Head of caudate nucleus (tissue), 42 donors: Measurements from ENCODE around the gene PRH2.
A peak's percentile ranks its signal among the peaks of the same experiment; 100 is the strongest.

Experiments used
- DNase-seq, 42 donors: peaks; one replicate each; pipeline versions ENCODE4 v3.0.0 to v3.0.0-alpha.2; 2020 to 2021; ENCODE audit warnings: mixed read lengths in 7 of 42
- intact Hi-C: fragments of 100-400 bp; cut with DNase I; formaldehyde crosslinking; loops from one replicate; pipeline ENCODE4 v1.15.0; 2022

PRH2 gene

GRCh38 chr12:10956085-10956484 lies 27.0 kb downstream of the PRH2 start:
- intact Hi-C loops = no loop called here
- no peak for DNase-seq

GRCh38 chr12:10957741-10958140 lies 28.7 kb downstream of the PRH2 start:
- intact Hi-C loops = no loop called here
- no peak for DNase-seq

GRCh38 chr12:10959804-10960203 lies 30.8 kb downstream of the PRH2 start:
- peak in 23 of 42 donors; percentile 15 to 78 (median 40) for DNase-seq
- intact Hi-C loops = loop anchor here (10.0 kb wide), 1 partner anchor 235 kb away; no protein-coding TSS in a partner anchor

DNA sequence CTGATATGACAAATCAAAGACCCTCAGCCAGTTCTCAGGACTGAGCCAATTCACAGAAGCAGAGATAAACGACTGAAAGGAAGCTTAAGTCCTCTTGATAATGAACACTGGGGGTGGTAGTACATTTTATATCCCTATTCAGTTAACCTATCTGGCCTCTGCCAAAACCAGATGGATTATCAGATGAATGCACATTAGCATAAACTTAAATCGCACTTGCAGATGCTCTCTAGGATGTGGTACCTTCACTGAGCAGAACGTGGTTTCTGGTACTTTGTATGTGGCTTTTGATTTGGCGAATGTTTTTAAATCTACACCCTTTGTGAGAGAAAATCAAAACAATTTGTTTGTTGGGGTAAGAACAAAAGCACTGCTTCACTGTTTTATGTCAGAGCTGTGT lies 31.2 kb downstream of the PRH2 start:
- intact Hi-C loops = loop anchor here (10.0 kb wide), 1 partner anchor 235 kb away; no protein-coding TSS in a partner anchor
- no peak for DNase-seq

- intact Hi-C loops = loop anchor here (10.0 kb wide), 1 partner anchor 229 kb away; no protein-coding TSS in a partner anchor
- no peak for DNase-seq
Measured at GRCh38 chr12:10965476-10965875, 36.4 kb downstream of the PRH2 start.

DNA sequence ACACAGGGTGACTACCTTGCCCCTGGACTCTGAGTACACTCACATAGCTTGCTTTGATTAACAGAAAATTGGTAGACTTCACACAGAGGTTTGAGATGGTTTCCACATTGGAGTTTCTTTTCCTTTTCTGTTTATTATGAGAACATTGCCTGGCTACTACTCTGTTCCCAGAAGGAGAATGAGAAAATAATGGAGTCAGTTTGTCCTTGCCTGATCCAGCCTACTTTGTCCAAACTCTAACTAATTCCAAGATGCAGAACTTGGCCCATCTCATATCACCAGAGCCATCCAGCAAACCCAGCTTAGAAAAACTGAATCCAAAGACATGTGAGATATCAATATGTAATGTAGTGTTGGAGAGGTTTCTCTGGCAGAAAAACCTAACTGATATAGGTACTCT lies 37.3 kb downstream of the PRH2 start:
- intact Hi-C loops = loop anchor here (10.0 kb wide), 1 partner anchor 228 kb away; no protein-coding TSS in a partner anchor
- no peak for DNase-seq

DNA sequence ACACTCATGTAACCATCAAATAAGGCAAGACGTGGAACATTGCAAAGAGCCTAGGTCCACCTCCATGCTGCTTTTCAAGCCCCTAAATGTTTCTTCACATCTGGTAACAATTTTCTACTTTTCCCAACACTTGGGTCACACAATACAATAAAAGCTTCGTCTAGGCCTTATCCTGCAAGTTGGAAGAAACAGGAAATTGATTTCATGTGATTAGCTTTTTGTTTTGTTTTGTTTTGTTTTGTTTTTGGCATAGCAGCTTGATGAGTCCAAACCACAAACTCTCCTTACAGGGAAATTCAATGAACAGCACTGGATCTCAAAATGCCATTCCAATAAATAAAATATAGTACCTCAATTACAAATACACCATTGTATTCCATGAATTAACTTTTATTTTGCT lies 38.4 kb downstream of the PRH2 start:
- DNase-seq = no peak
- intact Hi-C loops = loop anchor here (10.0 kb wide), 1 partner anchor 227 kb away; no protein-coding TSS in a partner anchor

DNA sequence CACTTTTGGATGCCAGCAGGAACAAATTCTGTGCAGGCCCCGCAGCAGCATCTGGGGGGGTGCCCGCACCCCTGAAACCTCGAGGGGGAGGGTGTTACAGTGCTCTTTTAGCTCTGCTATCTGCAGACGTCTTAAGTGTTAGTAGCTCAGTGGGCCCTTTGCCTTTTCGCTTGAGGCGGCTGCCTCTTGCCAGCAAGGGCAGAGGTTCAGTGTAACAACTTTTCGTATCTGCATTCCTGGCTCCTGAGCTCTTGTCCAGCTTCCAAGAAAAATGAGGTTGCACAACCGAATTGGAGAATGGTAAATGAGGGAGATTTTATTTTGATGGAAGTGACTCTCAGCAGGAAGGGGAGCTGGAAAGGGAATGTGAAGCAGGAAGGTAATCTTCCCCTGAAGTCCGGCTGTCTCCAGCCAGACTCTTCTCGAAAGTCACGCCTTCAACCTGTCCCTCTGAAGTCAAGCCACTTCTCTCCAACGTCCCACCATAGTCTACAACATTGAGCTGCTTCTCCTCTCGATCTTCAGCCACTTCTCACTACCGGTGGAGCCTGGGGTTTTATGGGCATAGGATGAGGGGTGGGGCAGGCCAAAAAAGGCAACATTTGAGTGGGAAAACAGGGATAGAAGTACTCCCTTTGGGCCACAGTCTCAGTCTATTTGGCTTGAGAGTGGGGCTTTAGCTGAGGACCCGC lies 39.9 kb downstream of the PRH2 start:
- DNase-seq = no peak
- intact Hi-C loops = loop anchor here (10.0 kb wide), 1 partner anchor 226 kb away; no protein-coding TSS in a partner anchor

DNA sequence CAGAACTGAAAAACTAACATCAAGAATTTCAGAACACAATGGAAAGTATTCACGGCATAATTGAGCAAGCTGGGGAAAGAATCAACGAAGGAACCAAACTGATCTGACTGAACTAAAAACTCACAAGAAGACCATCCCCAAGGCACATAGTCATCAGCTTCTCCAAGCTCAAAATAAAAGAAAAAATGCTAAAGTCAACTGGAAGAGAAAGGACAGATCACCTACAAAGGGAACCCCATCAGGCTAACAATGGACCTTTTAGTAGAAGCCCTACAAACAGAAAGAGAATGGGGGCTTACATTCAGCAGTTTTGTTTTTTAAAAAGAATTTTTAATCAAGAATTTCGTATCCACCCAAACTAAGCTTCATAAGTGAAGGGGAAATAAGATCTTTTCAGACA lies 45.9 kb downstream of the PRH2 start:
- intact Hi-C loops = no loop called here
- DNase-seq = no peak

DNA sequence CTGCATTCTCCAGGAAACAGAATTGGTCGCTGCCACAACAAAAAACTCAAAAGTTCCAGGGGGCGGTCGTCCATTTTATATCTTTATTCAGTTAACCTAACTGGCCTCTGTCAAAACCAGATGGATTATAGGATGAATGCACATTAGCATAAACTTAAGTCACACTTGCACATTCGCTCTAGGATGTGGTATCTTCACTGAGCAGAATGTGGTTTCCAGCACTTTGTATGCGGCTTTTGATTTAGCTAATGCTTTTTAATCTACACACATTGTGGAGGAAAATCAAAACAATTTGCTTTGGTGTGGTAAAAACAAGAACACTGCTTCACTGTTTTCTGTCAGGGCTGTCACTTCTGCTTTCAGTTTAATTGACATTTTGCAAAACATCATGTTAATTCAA lies 53.2 kb downstream of the PRH2 start:
- no peak for DNase-seq
- intact Hi-C loops = no loop called here
